Pancreas (tissue), 10 donors: ENCODE measurements around the gene RHOXF2B. TPM values are rescaled to one million over a fixed set of nuclear protein-coding genes. Genes with fewer than 3 reads are reported as not detected.
"Not testable (repeated sequence)": the region's sequence is repeated elsewhere in the genome, so short reads cannot be mapped to it uniquely, and the experiment has no call there.

Source experiments
- ATAC-seq, 4 donors: fragments of 200-7000 bp; cut with Tn5 transposase; one replicate each; pipeline versions ENCODE4 v1.8.0 to v1.9.1; 2020; ENCODE audit warnings: mild to moderate bottlenecking in 4 of 4, moderate library complexity in 4 of 4
- DNase-seq, 6 donors: peaks; one replicate each; pipeline ENCODE4 v3.0.0-alpha.2; 2020
- FAIRE-seq: peaks from 2 replicates; lab custom pipeline; 2012; peaks lifted over from hg19 to GRCh38; lab: Jason Lieb, UNC
- H3K27ac ChIP-seq, 4 donors: fragments of 200-600 bp; sonication (generic); 1 replicate in 3 of 4; 2 replicates in 1 of 4; pipeline versions ENCODE4 v1.5.0 to v1.8.0; 2020
- H3K27me3 ChIP-seq, 4 donors: fragments of 200-600 bp; one replicate each; pipeline ENCODE4 v1.8.0; 2021
- H3K36me3 ChIP-seq, 3 donors: fragments of 200-600 bp; sonication (generic) in 1 of 3; one replicate each; pipeline versions ENCODE4 v1.5.0 to v1.8.0; 2020 to 2021
- H3K4me1 ChIP-seq, 3 donors: fragments of 200-600 bp; one replicate each; pipeline ENCODE4 v1.8.0; 2021
- H3K4me3 ChIP-seq, 4 donors: fragments of 200-600 bp; sonication (generic) in 2 of 4; one replicate each; pipeline versions ENCODE4 v1.5.0 to v1.8.0; 2020 to 2021
- H3K9me3 ChIP-seq, 4 donors: fragments of 200-600 bp; one replicate each; pipeline ENCODE4 v1.8.0; 2021
- WGBS, 2 donors: extraction: QIAGEN DNeasy Blood & Tissue Kit; methylation state at CpG; one replicate each; pipeline ENCODE4 v1.1.7; 2013; 5-methylcytosine and 5-hydroxymethylcytosine counted together
- intact Hi-C, 3 donors: fragments of 100-400 bp; cut with DNase I; formaldehyde crosslinking; loops; one replicate each; pipeline versions ENCODE4 v1.11.1 to v1.14.2; 2022
- polyA plus RNA-seq, 2 donors: library from polyadenylated mRNA; stranded (reverse); fragments of 200-250 nt; gene quantifications; one replicate each; pipeline ENCODE4 v1.2.3, GENCODE V29; 2013
- total RNA-seq, 6 donors: library from RNA; stranded (reverse); fragmentation: NEBNext Ultra II Directional in 4 of 6; extraction: Animal tissue kit (Norgen Biotek cat#: 25700) in 4 of 6; gene quantifications; one replicate each; pipeline versions ENCODE4 v1.2.1 to v1.2.4, GENCODE V29; 2021 to 2023
- TF ChIP-seq, protein P1 (sequence below), 4 donors: fragments of 200-600 bp; sonication (generic) in 3 of 4; IDR thresholded peaks; one replicate each; pipeline versions ENCODE4 v1.5.0 to v1.8.0; 2021; ENCODE audit warnings: antibody characterized with exemption in 4 of 4
- donor health status: healthy with polysubstance abuse.
- donor health status: DM: no; HTN: no; CAD: no; lungs with moderate emphysema.
- donor health status: DM: no; HTN: no; CAD: no.
- donor health status: control.
- donor health status: control.
- donor health status: Bipolar disorder and iron deficiency.
- donor health status: DM: yes; HTN: yes; CAD: no.
- donor health status: DM: no; HTN: no; CAD: no.
- donor health status: DM: no; HTN: no; CAD: no.
- donor health status: DM: yes; HTN: yes; CAD: no.

The RHOXF2B gene
- total and polyA plus RNA-seq, 8 donors, result not detected

DNA sequence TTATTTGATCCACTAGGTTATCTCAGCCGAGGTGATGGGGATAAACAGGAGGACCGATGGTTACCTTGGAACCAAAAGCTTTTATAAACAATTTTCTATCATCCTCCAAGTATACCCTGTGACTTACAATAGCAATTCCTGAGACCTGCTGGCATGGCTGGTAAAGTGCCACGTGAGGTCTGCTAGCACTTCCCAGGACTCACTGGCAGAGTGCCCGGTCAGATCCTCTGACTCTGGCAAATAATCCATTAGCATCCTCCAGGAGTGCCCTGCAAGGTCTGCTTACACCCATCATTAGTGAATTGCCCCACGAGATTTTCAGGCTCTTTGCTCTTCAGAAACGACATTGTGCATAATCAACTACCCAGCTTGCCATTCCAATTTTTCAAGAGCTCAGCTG, 37.3 kb downstream of the RHOXF2B start:
- intact Hi-C loops, H3K36me3 ChIP-seq, H3K27me3 ChIP-seq, H3K27ac ChIP-seq, FAIRE-seq, H3K4me1 ChIP-seq, DNase-seq, H3K9me3 ChIP-seq, H3K4me3 ChIP-seq: not testable (repeated sequence)
- no CpG with 5 or more reads among the region's 6 CpGs for WGBS, 2 donors
- peak in 2 of 4 donors; percentile 55 to 70 for ATAC-seq

DNA sequence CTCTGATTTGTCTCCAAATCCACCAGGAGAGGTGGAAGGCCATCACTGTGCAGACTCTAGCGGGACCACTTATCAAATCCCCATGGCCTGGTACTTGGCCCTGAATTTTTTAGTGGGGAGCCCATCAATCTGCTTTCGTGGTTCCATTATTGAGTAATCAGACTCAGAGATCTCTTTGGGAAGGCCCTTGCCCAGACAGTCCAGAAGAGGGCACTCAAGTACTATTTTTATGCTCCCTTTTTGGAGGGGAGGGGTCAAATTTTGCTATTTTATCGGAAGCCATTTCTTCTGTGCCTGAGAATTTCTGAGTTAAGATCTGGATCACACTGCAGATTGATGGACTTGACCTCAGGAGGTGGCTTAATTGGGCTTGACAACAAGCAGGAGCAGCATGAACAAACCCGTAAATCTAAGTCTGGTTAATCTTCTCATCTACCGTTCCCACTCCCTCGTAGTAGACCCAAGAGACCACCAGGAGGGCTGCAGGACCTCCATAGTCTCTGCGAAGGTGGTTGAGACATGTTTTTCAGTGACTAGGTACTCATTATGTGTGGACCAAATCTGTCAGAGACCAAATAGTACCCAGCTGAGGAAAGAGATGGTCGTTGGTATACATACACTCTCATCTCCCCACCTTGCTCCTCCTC, 38.3 kb downstream of the RHOXF2B start:
- H3K27ac ChIP-seq, H3K4me1 ChIP-seq, H3K4me3 ChIP-seq, FAIRE-seq, intact Hi-C loops, DNase-seq, H3K36me3 ChIP-seq, H3K9me3 ChIP-seq, H3K27me3 ChIP-seq: not testable (repeated sequence)
- no CpG with 5 or more reads among the region's 8 CpGs for WGBS, 2 donors
- ATAC-seq, result peak in 3 of 4 donors; percentile 39 to 66 (median 54)

DNA sequence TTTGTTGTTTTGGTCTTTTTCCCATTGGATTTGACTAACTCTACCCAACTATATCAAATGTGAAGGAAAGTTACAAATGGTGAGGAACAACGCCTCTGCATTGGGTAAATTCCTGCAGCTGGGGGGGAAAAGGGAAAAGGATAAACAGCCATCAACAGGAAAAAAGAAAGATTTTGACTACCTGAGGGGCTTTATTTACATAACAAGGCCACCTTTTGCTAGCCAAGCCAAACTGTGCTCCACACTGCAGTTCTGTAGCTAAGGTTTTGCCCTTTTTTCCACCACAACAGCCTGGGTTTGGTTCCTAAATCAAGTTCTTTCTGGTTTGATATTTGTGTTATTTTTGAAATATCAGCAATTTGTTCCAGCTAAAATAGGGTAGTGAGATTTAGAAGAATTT, 40.8 kb downstream of the RHOXF2B start:
- DNase-seq (no peak), ATAC-seq (no peak), FAIRE-seq (no peak)
- Histone ChIP-seq H3K9me3 (no peaks in the 10 kb centered on the region), H3K4me1 (no peaks in the 10 kb centered on the region), H3K36me3 (no peaks in the 10 kb centered on the region), H3K27ac (no peak overlapping the region), H3K4me3 (no peak overlapping the region), H3K27me3 (no peaks in the 10 kb centered on the region)
- intact Hi-C loops, result no loop called here
- TF ChIP-seq, protein P1, sequence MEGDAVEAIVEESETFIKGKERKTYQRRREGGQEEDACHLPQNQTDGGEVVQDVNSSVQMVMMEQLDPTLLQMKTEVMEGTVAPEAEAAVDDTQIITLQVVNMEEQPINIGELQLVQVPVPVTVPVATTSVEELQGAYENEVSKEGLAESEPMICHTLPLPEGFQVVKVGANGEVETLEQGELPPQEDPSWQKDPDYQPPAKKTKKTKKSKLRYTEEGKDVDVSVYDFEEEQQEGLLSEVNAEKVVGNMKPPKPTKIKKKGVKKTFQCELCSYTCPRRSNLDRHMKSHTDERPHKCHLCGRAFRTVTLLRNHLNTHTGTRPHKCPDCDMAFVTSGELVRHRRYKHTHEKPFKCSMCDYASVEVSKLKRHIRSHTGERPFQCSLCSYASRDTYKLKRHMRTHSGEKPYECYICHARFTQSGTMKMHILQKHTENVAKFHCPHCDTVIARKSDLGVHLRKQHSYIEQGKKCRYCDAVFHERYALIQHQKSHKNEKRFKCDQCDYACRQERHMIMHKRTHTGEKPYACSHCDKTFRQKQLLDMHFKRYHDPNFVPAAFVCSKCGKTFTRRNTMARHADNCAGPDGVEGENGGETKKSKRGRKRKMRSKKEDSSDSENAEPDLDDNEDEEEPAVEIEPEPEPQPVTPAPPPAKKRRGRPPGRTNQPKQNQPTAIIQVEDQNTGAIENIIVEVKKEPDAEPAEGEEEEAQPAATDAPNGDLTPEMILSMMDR (IDR thresholded peaks at IDR 0.05), result no peak
- 79 to 100% methylated on average over 1 of the region's 1 CpG for WGBS, 2 donors

DNA sequence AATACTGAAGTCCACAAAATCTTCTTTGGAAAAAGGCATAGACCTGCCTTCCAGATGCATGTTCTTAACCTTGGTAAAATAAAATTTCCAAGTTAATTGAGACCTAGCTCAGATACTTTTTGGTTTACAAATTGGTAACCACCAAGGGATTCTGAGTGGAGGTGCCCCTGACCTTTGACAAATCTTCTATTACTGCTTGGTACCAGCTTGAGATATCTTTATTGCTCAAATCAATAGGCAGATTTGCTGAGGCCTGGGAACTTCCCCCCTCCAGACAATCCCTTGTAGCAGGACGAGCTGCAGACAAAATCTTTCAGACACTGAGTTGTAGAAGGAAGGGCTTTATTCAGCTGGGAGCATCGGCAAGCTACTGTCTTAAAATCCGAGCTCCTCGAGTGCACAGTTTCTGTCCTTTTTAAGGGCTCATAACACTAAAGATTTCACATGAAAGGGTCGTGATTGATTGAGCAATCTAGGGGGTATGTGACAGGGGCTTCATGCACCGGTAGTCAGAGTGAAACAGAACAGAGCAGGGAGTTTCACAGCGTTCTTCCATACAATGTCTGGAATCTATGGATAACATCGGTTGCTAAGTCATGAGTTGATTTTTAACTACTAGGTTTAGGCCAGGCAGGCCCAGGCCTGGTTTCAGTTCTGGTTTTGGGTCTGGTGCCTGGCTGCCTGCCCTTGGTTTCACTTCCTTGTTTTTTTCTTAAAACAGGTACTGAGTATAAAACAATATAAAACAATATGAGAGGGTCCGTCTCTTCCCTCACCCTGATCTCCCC, 41.8 kb downstream of the RHOXF2B start:
- H3K4me3 ChIP-seq, H3K27ac ChIP-seq, ATAC-seq, H3K4me1 ChIP-seq, FAIRE-seq, H3K9me3 ChIP-seq, intact Hi-C loops, H3K36me3 ChIP-seq, H3K27me3 ChIP-seq: not testable (repeated sequence)
- 72 to 79% methylated on average over 9 of the region's 9 CpGs for WGBS, 2 donors
- peak in 1 of 6 donors; percentile 36 for DNase-seq

DNA sequence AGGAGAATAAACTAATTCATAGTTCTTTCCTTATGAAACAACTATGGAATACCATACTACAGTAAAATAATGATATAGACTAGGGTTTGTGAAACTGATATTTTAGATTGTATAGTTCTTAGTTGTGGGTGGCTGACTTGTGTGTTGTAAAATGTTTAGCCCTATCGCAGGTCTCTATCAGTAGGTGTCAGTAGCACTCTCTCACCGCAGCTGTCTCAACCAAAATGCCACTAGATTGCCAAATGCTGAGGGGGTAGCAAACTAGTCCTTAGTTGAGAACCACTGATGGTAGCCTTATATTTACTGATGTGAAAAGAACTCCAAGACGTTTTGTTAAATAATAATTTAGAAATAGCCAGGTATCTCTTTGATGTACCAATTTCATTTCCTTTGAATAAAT, 48.1 kb downstream of the RHOXF2B start:
- intact Hi-C loops, result no loop called here
- 24 to 33% methylated on average over 3 of the region's 3 CpGs for WGBS, 2 donors
- ATAC-seq, result no peak

DNA sequence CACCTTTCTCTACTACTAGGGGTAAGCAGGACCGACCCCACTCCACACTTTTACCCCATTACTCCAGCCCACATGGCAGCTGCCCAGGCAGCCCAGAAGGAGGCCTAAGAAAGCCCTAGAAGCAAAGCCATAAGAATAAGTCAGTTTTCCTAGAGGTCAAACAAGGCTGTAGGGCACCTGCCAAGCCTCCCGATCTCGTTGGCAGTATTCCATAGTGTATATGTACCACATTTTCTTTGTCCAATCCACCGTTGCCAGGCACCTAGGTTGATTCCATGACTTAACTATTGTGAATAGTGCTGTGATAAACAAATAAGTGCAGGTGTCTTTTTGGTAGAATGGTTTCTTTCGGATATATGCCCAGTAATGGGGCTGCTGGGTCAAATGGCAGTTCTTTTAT, 54.2 kb downstream of the RHOXF2B start:
- TF ChIP-seq, protein P1 (IDR thresholded peaks at IDR 0.05), result no peak
- Histone ChIP-seq H3K4me1 (no peaks in the 10 kb centered on the region), H3K9me3 (no peaks in the 10 kb centered on the region), H3K27ac (no peak overlapping the region), H3K27me3 (peaks cover 0 to 9% (median 0%) of the 10 kb centered on the region in 4 donors), H3K36me3 (no peaks in the 10 kb centered on the region), H3K4me3 (no peak overlapping the region)
- DNase-seq, result no peak
- FAIRE-seq, result no peak
- intact Hi-C loops, result no loop called here
- WGBS, 2 donors, result 34 to 35% methylated on average over 5 of the region's 5 CpGs
- ATAC-seq, result peak in 3 of 4 donors; percentile 18 to 57 (median 36)

More for the DNA sequence above, 48.1 kb downstream of the RHOXF2B start:
- H3K4me3 ChIP-seq, result no peak overlapping the region
- TF ChIP-seq, protein P1 (IDR thresholded peaks at IDR 0.05), result no peak
- H3K36me3 ChIP-seq, result no peaks in the 10 kb centered on the region
- no peak for DNase-seq
- FAIRE-seq, result no peak
- H3K27ac ChIP-seq, result no peak overlapping the region
- no peaks in the 10 kb centered on the region for H3K27me3 ChIP-seq
- H3K4me1 ChIP-seq, result no peaks in the 10 kb centered on the region
- H3K9me3 ChIP-seq, result no peaks in the 10 kb centered on the region
